Thyroid gland (tissue), 4 donors: ENCODE data around the gene FAM53B. TPM values are rescaled to one million over a fixed set of nuclear protein-coding genes. Genes with fewer than 3 reads are reported as not detected.
A peak's percentile ranks its signal among the peaks of the same experiment; 100 is the strongest.

Experiments used
- DNase-seq, 2 donors: peaks; one replicate each; pipeline ENCODE4 v3.0.0-alpha.2; 2019
- H3K27ac ChIP-seq, 3 donors: fragments of 200-600 bp; sonication (generic); 1 replicate in 2 of 3; 2 replicates in 1 of 3; pipeline ENCODE4 v1.5.1; 2016 to 2019; ENCODE audit warnings: mild to moderate bottlenecking in 1 of 3, moderate library complexity in 1 of 3
- H3K27me3 ChIP-seq: fragments of 200-600 bp; sonication (generic); one replicate; pipeline ENCODE4 v1.5.1; 2019
- H3K36me3 ChIP-seq, 2 donors: fragments of 200-600 bp; sonication (generic); one replicate each; pipeline ENCODE4 v1.5.1; 2016 to 2019
- H3K4me1 ChIP-seq, 2 donors: fragments of 200-600 bp; sonication (generic); one replicate each; pipeline ENCODE4 v1.5.1; 2017 to 2019
- H3K4me3 ChIP-seq, 3 donors: fragments of 200-600 bp; sonication (generic); replicated peaks in 1 of 3; 1 replicate in 2 of 3; 2 replicates in 1 of 3; pipeline ENCODE4 v1.5.1; 2016; ENCODE audit warnings: mild to moderate bottlenecking in 1 of 3
- H3K9me3 ChIP-seq: fragments of 200-600 bp; sonication (generic); one replicate; pipeline ENCODE4 v1.5.1; 2017
- POLR2A ChIP-seq, 2 donors: fragments of 450-650 bp; IDR thresholded peaks; one replicate each; pipeline ENCODE4 v1.6.1; 2017; ENCODE audit warnings: antibody characterized with exemption in 2 of 2, mild to moderate bottlenecking in 2 of 2, moderate library complexity in 1 of 2
- WGBS, 2 donors: methylation state at CpG; one replicate each; pipeline ENCODE4 v1.1.5; 2017; 5-methylcytosine and 5-hydroxymethylcytosine counted together
- intact Hi-C: fragments of 100-400 bp; cut with DNase I; formaldehyde crosslinking; loops from one replicate; pipeline ENCODE4 v1.15.1; 2023
- total RNA-seq, 4 donors: library from RNA; depleted of rRNA; stranded (reverse); fragments of >200 nt; gene quantifications; one replicate each; pipeline ENCODE4 v1.2.3, GENCODE V29; 2016
- TF ChIP-seq, protein P1 (sequence below), 6 experiments: fragments of 200-600 bp in 3 of 6; fragments of 450-650 bp in 3 of 6; sonication (generic) in 3 of 6; IDR thresholded peaks; one replicate each; pipeline ENCODE4 v1.5.1; 2016 to 2019; ENCODE audit warnings: antibody characterized with exemption in 6 of 6, mild to moderate bottlenecking in 2 of 6, inconsistent platforms in 1 of 6, moderate library complexity in 1 of 6

FAM53B gene
- total RNA-seq, 4 donors from 2014 or later: 37.6 to 96.3 (median 80.4) TPM

- H3K27ac ChIP-seq: peak overlapping the region in 1 of 3 donors; percentile 92
- no peak for DNase-seq
- intact Hi-C loops: no loop called here
- 92 to 93% methylated on average over 29 of the region's 30 CpGs for WGBS, 2 donors
- no peaks in the 10 kb centered on the region for H3K27me3 ChIP-seq
- no peaks in the 10 kb centered on the region for H3K36me3 ChIP-seq
- H3K4me3 ChIP-seq: no peak overlapping the region
- peaks cover 89 to 98% of the 10 kb centered on the region in 2 donors for H3K4me1 ChIP-seq
- H3K9me3 ChIP-seq: no peaks in the 10 kb centered on the region
- no peak for TF ChIP-seq POLR2A (IDR thresholded peaks at IDR 0.05)
- TF ChIP-seq, protein P1, sequence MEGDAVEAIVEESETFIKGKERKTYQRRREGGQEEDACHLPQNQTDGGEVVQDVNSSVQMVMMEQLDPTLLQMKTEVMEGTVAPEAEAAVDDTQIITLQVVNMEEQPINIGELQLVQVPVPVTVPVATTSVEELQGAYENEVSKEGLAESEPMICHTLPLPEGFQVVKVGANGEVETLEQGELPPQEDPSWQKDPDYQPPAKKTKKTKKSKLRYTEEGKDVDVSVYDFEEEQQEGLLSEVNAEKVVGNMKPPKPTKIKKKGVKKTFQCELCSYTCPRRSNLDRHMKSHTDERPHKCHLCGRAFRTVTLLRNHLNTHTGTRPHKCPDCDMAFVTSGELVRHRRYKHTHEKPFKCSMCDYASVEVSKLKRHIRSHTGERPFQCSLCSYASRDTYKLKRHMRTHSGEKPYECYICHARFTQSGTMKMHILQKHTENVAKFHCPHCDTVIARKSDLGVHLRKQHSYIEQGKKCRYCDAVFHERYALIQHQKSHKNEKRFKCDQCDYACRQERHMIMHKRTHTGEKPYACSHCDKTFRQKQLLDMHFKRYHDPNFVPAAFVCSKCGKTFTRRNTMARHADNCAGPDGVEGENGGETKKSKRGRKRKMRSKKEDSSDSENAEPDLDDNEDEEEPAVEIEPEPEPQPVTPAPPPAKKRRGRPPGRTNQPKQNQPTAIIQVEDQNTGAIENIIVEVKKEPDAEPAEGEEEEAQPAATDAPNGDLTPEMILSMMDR (IDR thresholded peaks at IDR 0.05): no peak
These were observed 100.7 kb downstream of the FAM53B start for GRCh38 chr10:124643330-124644009.

GRCh38 chr10:124642088-124642710 lies 102.0 kb downstream of the FAM53B start:
- H3K9me3 ChIP-seq: no peaks in the 10 kb centered on the region
- H3K4me3 ChIP-seq: no peak overlapping the region
- H3K4me1 ChIP-seq: peaks cover 80 to 89% of the 10 kb centered on the region in 2 donors
- no peaks in the 10 kb centered on the region for H3K36me3 ChIP-seq
- WGBS, 2 donors: 48 to 75% methylated on average over 15 to 19 of the region's 20 CpGs
- DNase-seq: peak; percentile 97 to 98
- TF ChIP-seq, protein P1 (IDR thresholded peaks at IDR 0.05): peak in 4 of 6 experiments; percentile 16 to 46 (median 34)
- peak in 1 of 2 donors; percentile 52 for TF ChIP-seq POLR2A (IDR thresholded peaks at IDR 0.05)
- no peaks in the 10 kb centered on the region for H3K27me3 ChIP-seq
- intact Hi-C loops: no loop called here
- H3K27ac ChIP-seq: peak overlapping the region; percentile 83 to 86 (median 84)

DNA sequence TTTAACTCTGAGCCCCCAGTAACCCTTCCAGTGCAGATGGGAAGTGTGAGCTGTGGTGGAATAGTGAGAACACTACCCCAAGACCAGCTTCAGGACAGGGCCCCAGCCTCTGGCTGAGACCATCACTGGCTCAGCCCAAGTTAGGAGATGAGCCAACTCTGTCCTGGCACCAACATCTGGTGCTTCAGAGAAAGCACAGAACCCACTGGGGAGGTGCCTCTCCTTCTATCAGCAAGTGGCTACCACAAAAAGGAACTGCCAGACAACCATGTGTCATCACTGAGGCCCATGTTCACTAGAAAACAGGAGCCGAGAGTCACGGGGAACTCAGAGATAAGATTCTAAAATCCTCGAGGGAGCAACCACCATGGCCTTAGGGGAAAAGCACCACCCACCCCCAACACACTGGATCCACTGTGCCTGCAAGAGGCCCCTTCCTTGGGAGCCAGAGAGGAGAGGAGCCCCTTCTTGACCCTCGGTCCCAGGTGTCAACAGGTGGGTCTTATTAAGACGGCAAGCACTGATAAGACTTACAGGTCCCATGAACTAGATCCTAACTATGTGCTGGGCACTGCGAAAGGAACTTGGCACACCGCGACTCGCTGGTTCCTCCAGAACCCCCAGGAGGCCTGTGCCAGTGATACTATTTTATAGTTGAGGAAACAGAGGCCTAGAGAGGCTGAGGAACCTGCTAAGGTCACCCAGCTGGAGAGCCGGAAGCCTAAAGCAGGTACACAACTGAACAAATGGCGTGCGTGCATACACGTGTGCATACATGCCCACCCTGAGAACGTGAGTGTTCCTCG lies 102.7 kb downstream of the FAM53B start:
- TF ChIP-seq POLR2A (IDR thresholded peaks at IDR 0.05): no peak
- TF ChIP-seq, protein P1 (IDR thresholded peaks at IDR 0.05): no peak
- peaks cover 73 to 81% of the 10 kb centered on the region in 2 donors for H3K4me1 ChIP-seq
- peak; percentile 57 to 65 for DNase-seq
- peak overlapping the region; percentile 83 to 86 (median 84) for H3K27ac ChIP-seq
- no peaks in the 10 kb centered on the region for H3K36me3 ChIP-seq
- H3K9me3 ChIP-seq: no peaks in the 10 kb centered on the region
- WGBS, 2 donors: 54% methylated on average over 15 of the region's 15 CpGs
- H3K4me3 ChIP-seq: no peak overlapping the region
- no peaks in the 10 kb centered on the region for H3K27me3 ChIP-seq
- intact Hi-C loops: no loop called here

DNA sequence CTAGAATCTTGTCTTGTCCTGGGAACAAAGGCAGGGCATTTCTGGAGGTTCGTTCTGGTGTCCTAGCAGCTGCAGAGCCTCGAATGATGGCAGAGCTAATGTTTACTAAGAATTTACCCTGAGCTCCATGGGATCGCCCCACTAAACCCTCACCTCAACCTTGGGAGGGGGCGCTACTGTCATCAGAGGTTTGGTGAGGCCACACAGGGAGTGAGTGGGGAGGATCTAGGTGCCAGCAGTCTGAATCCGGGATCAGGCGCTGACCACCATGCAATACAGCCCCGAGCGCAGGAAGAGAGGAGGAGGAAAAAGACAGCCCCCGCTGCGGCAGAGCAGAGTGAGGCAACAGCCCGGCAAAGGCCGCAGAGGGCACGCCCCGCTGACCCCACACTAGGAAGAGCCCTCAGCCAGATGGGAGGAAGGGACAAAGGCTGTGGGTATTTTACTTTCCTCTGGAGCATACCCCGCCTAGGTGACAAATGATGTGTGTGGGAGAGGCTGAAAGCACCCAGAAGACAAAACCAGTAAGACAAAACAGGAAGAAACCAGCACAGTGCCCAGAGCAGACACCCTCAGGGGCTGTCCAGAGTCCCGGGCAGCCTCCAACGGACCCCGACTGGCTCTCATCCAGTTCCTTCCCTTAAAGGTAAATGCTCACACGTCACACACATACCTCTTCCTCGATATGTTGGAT lies 103.5 kb downstream of the FAM53B start:
- H3K4me3 ChIP-seq: no peak overlapping the region
- WGBS, 2 donors: 45 to 48% methylated on average over 18 to 20 of the region's 20 CpGs
- intact Hi-C loops: no loop called here
- DNase-seq: peak; percentile 67 to 70
- no peaks in the 10 kb centered on the region for H3K9me3 ChIP-seq
- H3K27me3 ChIP-seq: no peaks in the 10 kb centered on the region
- H3K4me1 ChIP-seq: peaks cover 68 to 73% of the 10 kb centered on the region in 2 donors
- TF ChIP-seq, protein P1 (IDR thresholded peaks at IDR 0.05): no peak
- TF ChIP-seq POLR2A (IDR thresholded peaks at IDR 0.05): no peak
- H3K27ac ChIP-seq: peak overlapping the region; percentile 83 to 86 (median 84)
- no peaks in the 10 kb centered on the region for H3K36me3 ChIP-seq
